Ovary (tissue), 3 donors: Measurements from ENCODE around the gene DNHD1.

Experiments used
- POLR2A ChIP-seq: fragments of 450-650 bp; IDR thresholded peaks from one replicate; pipeline ENCODE4 v1.6.1; 2017; ENCODE audit warnings: antibody characterized with exemption, mild to moderate bottlenecking, moderate library complexity
- TF ChIP-seq, protein P1 (sequence below), 3 donors: fragments of 450-650 bp in 2 of 3; fragments of 200-600 bp in 1 of 3; IDR thresholded peaks; one replicate each; pipeline versions ENCODE4 v1.5.1 to v1.8.0; 2016 to 2022; ENCODE audit warnings: antibody characterized with exemption in 3 of 3, mild to moderate bottlenecking in 1 of 3
- donor health status: DM: no; HTN: no; CAD: no.

DNA sequence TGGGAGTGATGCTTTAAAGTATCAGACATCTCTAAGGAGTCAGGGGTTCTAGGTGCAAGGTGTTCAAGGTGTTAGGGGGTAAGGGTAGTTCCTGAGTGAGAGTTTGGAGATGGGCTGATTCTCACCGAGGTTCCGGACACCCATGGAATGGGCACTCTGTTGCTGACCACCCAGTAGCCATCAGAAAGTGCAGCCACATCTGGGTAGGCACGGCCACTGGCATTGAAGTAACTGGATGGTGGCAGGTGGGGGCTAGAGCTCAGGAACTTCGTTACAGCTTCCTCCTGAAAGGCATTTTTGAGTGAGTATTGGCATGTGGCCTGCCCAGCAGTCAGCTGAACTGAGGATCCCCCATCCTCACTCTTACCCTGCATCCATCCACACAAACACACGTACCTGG lies 118.0 kb downstream of the DNHD1 start:
- TF ChIP-seq POLR2A: no peak
- TF ChIP-seq, protein P1, sequence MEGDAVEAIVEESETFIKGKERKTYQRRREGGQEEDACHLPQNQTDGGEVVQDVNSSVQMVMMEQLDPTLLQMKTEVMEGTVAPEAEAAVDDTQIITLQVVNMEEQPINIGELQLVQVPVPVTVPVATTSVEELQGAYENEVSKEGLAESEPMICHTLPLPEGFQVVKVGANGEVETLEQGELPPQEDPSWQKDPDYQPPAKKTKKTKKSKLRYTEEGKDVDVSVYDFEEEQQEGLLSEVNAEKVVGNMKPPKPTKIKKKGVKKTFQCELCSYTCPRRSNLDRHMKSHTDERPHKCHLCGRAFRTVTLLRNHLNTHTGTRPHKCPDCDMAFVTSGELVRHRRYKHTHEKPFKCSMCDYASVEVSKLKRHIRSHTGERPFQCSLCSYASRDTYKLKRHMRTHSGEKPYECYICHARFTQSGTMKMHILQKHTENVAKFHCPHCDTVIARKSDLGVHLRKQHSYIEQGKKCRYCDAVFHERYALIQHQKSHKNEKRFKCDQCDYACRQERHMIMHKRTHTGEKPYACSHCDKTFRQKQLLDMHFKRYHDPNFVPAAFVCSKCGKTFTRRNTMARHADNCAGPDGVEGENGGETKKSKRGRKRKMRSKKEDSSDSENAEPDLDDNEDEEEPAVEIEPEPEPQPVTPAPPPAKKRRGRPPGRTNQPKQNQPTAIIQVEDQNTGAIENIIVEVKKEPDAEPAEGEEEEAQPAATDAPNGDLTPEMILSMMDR (IDR thresholded peaks at IDR 0.05): no peak
